ENCODE results near the gene TFB2M. TPM values are rescaled to one million over a fixed set of nuclear protein-coding genes. Genes with fewer than 3 reads are reported as not detected.

Gene TFB2M
- total and polyA plus RNA-seq, 10 of the 15 experiments (the other 5 are each of a cell fraction or from before 2014, with no cell fraction given): 25.2 to 66.0 (median 36.1) TPM

DNA sequence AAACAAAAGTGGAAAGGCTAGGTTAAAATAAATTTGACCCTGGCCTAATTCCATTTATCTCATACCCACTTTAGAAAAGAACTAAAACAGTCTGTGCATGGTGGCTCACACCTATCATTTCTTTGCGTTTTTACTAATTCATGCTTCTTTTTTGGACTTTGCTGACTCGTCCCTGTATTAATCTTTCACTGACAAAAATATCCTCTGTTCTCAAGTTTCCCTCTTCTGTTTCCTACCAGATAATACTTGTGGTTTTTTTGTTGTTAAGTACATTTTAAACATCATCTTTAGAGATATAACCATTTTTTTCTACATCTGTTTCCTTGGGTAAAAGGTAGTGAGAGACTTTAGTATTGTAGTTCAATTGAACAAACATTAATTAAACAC lies 11.7 kb upstream of the TFB2M start:
- Histone ChIP-seq H3K27me3 (replicated peaks in 1 of 2; ENCODE audit: control insufficient read depth in 2 of 2, insufficient read depth in 2 of 2, low read length in 1 of 2) (no peaks in the 10 kb centered on the region), H3K27ac (ENCODE audit: control insufficient read depth, insufficient read depth) (peak overlapping the region; percentile 65), H3K9me3 (replicated peaks; ENCODE audit: control insufficient read depth, insufficient read depth, low read length) (peaks cover 3% of the 10 kb centered on the region; the same call in 1 of the 3 replicates), H3K36me3 (ENCODE audit: control insufficient read depth in 2 of 2, insufficient read depth in 2 of 2, low read length in 1 of 2) (peaks cover 1 to 3% of the 10 kb centered on the region in 2 experiments; a peak in 2 of 4 replicates), H3K4me1 (ENCODE audit: control insufficient read depth, insufficient read depth, low read length) (peaks cover 27% of the 10 kb centered on the region), H3K4me2 (ENCODE audit: control insufficient read depth, insufficient read depth) (peak overlapping the region; percentile 83), H2AFZ (ENCODE audit: control insufficient read depth, low read depth, low read length) (no peak overlapping the region), H3K9ac (ENCODE audit: control insufficient read depth, insufficient read depth, low read length) (no peak overlapping the region), H4K20me1 (ENCODE audit: control insufficient read depth, insufficient read depth) (no peaks in the 10 kb centered on the region), H3K79me2 (ENCODE audit: control insufficient read depth, insufficient read depth, low read length) (peaks cover 61% of the 10 kb centered on the region), H3K4me3 (peak overlapping the region; percentile 39; the same call in 1 of the 2 replicates)
- no TSS peak for BruUV-seq (replicated peaks)
- FAIRE-seq (no peak), ATAC-seq (no peak), DNase-seq (ENCODE audit: low read depth, low spot score) (no peak)
- ChIA-PET CTCF (interaction anchor here (0.6 to 0.8 kb wide), 2 partner anchors 13 to 20 kb away, joined by 3 read pairs; no protein-coding TSS in a partner anchor), RAD21 (ENCODE audit: unreplicated experiment) (no interaction called here), SMC1A (ENCODE audit: uncharacterized antibody, unreplicated experiment) (interaction anchor here (0.7 to 2.8 kb wide), 2 partner anchors 9 to 10 kb away, joined by 3 to 17 read pairs; partner anchors contain the start of genes CNST and TFB2M), POLR2A (no interaction called here)
- in situ Hi-C loops (cut with MboI) (no loop called here), intact Hi-C loops (cut with micrococcal nuclease; ENCODE audit: unreplicated experiment) (no loop called here)
- TF ChIP-seq MEF2A (IDR thresholded peaks at IDR 0.05; ENCODE audit: insufficient read depth, low read depth, low read length): 0 out of 2 replicates have a peak, but pooled peaks have one; percentile 21
- no peak for TF ChIP-seq BHLHE40 (IDR thresholded peaks at IDR 0.05; ENCODE audit: borderline replicate concordance in 1 of 2, low read depth in 2 of 2, low read length in 1 of 2)
- WGBS (ENCODE audit: insufficient coverage, insufficient replicate concordance, low lambda C conversion rate, missing lambda C conversion rate): 28% methylated on average over 2 of the region's 2 CpGs

DNA sequence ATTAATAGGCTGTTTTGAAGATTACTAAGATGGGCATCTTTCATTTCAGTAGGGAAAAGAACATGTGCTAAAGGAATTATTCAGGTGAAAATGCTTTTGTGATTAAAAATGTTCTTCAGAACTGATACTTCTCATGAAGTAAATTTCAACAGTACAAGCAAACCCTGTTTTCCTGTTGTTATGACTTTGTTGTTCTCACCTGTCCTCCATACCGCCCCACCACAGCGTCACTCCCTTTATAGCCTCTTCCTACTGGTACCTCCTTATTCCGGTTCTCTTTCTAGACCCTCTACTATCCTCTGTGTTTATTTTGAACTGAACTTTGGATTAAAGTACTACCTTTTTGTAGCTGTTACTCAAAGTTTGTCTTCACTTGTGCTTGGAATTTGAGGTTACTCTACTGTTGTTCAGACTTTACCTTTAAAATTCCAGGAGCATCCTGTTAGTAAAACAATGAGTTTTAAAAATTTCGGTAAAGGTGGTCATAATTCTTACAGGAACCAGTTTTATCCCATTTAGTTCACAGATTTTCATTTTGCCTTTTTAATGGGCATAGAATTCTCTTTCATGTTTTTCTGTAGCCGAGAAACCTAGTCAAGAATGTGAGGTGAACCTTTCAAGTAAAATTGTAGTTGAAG lies 11.1 kb upstream of the TFB2M start:
- peaks cover 27% of the 10 kb centered on the region for H3K4me1 ChIP-seq (ENCODE audit: control insufficient read depth, insufficient read depth, low read length)

More for the DNA sequence above, 11.1 kb upstream of the TFB2M start:
- no peaks in the 10 kb centered on the region for H4K20me1 ChIP-seq (ENCODE audit: control insufficient read depth, insufficient read depth)
- WGBS (ENCODE audit: insufficient coverage, insufficient replicate concordance, low lambda C conversion rate, missing lambda C conversion rate): 85% methylated on average over 5 of the region's 5 CpGs
- RAD21 ChIA-PET (ENCODE audit: unreplicated experiment): no interaction called here
- ATAC-seq (no peak), DNase-seq (ENCODE audit: low read depth, low spot score) (no peak), FAIRE-seq (no peak)
- CTCF ChIA-PET: interaction anchor here (1.1 kb wide), 1 partner anchor 14 kb away, joined by 5 read pairs; no protein-coding TSS in a partner anchor
- H3K4me3 ChIP-seq: peak overlapping the region; percentile 39; the same call in 1 of the 2 replicates
- TF ChIP-seq SP1 (IDR thresholded peaks at IDR 0.05; ENCODE audit: low read depth, low read length) (no peak), JUND (IDR thresholded peaks at IDR 0.05; ENCODE audit: low read depth, low read length) (no peak), SMAD5 (IDR thresholded peaks at IDR 0.05; ENCODE audit: low read depth) (no peak), BCL11A (IDR thresholded peaks at IDR 0.05; ENCODE audit: low read depth, low read length) (no peak), SPI1 (IDR thresholded peaks at IDR 0.05; ENCODE audit: borderline replicate concordance, insufficient read depth, low read depth, low read length) (no peak)
- in situ Hi-C loops (cut with MboI): no loop called here
- POLR2A ChIA-PET: no interaction called here
- H3K9me3 ChIP-seq (replicated peaks; ENCODE audit: control insufficient read depth, insufficient read depth, low read length): peaks cover 3% of the 10 kb centered on the region; the same call in 1 of the 3 replicates
- H3K27me3 ChIP-seq (replicated peaks in 1 of 2; ENCODE audit: control insufficient read depth in 2 of 2, insufficient read depth in 2 of 2, low read length in 1 of 2): no peaks in the 10 kb centered on the region
- H2AFZ ChIP-seq (ENCODE audit: control insufficient read depth, low read depth, low read length): peak overlapping the region; percentile 21; the same call in 1 of the 2 replicates
- intact Hi-C loops (cut with micrococcal nuclease; ENCODE audit: unreplicated experiment): no loop called here
- H3K79me2 ChIP-seq (ENCODE audit: control insufficient read depth, insufficient read depth, low read length): peaks cover 66% of the 10 kb centered on the region
- no peaks in the 10 kb centered on the region; a peak in 2 of 4 replicates for H3K36me3 ChIP-seq (ENCODE audit: control insufficient read depth in 2 of 2, insufficient read depth in 2 of 2, low read length in 1 of 2)
- no TSS peak for BruUV-seq (replicated peaks)
- SMC1A ChIA-PET (ENCODE audit: uncharacterized antibody, unreplicated experiment): interaction anchor here (0.6 to 2.8 kb wide), 2 partner anchors 10 to 88 kb away, joined by 3 to 17 read pairs; partner anchors contain the start of genes CNST and TFB2M
- peak overlapping the region; percentile 65 for H3K27ac ChIP-seq (ENCODE audit: control insufficient read depth, insufficient read depth)
- H3K4me2 ChIP-seq (ENCODE audit: control insufficient read depth, insufficient read depth): peak overlapping the region; percentile 83
- H3K9ac ChIP-seq (ENCODE audit: control insufficient read depth, insufficient read depth, low read length): no peak overlapping the region
